Measurements from ENCODE around the gene CCSAP. TPM values are rescaled to one million over a fixed set of nuclear protein-coding genes. Genes with fewer than 3 reads are reported as not detected.

The CCSAP gene
- polyA plus RNA-seq, 4 donors, result 0.89 to 4.5 (median 2.0) TPM

DNA sequence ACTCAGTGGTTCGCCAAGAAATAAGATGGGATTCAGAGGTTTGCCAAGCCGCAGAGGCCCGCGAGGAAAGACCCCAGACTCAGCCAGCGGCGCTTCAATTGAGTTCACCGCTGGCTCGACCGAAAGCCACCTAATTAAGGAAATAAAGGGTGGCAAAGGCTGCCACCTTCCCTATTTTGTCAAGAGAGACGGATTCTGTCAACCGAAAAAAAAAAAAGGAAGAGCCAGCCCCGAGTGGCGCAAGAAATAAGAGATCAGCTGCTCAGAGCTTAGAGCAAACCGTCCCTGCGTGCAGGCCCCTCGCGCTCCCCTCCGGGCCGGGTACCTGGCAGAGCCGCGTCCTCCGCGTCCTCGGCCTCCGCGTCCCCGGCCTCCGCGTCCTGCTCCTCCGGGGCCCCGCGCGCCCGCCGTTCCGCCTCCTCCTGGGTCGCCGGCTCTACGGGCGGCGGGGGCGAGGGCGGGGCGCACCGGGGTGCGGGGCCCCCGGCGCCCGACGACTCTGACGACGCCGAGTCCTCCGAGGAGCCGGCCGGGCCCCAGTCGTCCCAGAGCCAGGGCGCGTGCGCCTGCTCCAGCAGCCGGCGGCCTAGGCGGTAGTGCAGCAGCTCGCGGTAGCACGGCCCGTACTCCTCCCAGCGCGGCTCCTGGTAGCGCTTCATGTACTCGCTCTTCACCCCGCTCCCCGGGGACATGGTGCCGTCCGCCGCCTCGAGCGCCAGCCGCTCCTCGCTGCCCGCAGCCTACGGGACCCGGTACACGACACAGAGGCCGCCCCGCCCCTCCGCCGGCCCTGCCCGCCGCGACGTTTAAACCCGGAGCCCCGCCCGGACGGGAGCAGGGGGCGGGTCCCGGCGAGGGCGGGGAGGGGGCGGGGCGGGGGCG, 832 bp downstream of the CCSAP start:
- DNase-seq (peak; percentile 83 to 92), FAIRE-seq (no peak)
- WGBS, 3 donors, result 0 to 1% (median 0%) methylated on average over 82 to 103 of the region's 103 CpGs
- Histone ChIP-seq H3K4me3 (ENCODE audit: low read depth in 1 of 3, low read length in 3 of 3) (peak overlapping the region; percentile 44 to 87 (median 83)), H3K36me3 (ENCODE audit: control insufficient read depth in 3 of 3, insufficient read depth in 2 of 3, low read depth in 1 of 3, low read length in 3 of 3) (no peaks in the 10 kb centered on the region), H3K27ac (ENCODE audit: low read depth in 1 of 3, low read length in 2 of 3) (peak overlapping the region; percentile 54 to 83 (median 75)), H3K9me3 (ENCODE audit: control insufficient read depth in 2 of 2, insufficient read depth in 1 of 2, low read depth in 1 of 2, low read length in 1 of 2) (no peaks in the 10 kb centered on the region), H3K27me3 (ENCODE audit: control insufficient read depth in 3 of 3, insufficient read depth in 3 of 3, low read length in 3 of 3) (peaks cover 0 to 13% (median 0%) of the 10 kb centered on the region in 3 donors), H3K4me1 (ENCODE audit: control insufficient read depth in 3 of 3, insufficient read depth in 2 of 3, low read depth in 1 of 3, low read length in 2 of 3) (peaks cover 0 to 7% (median 0%) of the 10 kb centered on the region in 3 donors)

DNA sequence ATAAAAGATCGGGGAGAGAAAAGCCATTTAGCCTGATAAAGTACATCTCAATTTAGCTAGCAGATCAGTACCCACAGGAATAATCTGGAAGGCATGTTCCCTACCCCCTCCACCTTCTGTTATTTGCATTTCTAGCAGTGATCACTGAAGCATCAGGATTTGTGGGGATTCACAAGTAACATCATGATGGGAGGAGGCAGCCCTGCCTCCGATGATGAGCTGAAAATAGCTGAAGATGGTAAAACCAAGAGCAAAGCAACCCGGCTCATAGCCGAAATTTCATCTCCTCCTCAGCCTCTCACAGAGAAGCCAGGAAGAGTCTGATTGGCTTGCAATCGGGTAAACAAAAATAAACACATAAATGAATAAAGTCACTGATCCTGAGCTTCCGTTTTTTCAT, 2.4 kb downstream of the CCSAP start:
- DNase-seq (no peak), FAIRE-seq (no peak)
- Histone ChIP-seq H3K4me1 (ENCODE audit: control insufficient read depth in 3 of 3, insufficient read depth in 2 of 3, low read depth in 1 of 3, low read length in 2 of 3) (peaks cover 0 to 7% (median 0%) of the 10 kb centered on the region in 3 donors), H3K27me3 (ENCODE audit: control insufficient read depth in 3 of 3, insufficient read depth in 3 of 3, low read length in 3 of 3) (peaks cover 0 to 6% (median 0%) of the 10 kb centered on the region in 3 donors), H3K27ac (ENCODE audit: low read depth in 1 of 3, low read length in 2 of 3) (no peak overlapping the region), H3K4me3 (ENCODE audit: low read depth in 1 of 3, low read length in 3 of 3) (no peak overlapping the region), H3K36me3 (ENCODE audit: control insufficient read depth in 3 of 3, insufficient read depth in 2 of 3, low read depth in 1 of 3, low read length in 3 of 3) (peaks cover 0 to 3% (median 0%) of the 10 kb centered on the region in 3 donors), H3K9me3 (ENCODE audit: control insufficient read depth in 2 of 2, insufficient read depth in 1 of 2, low read depth in 1 of 2, low read length in 1 of 2) (no peaks in the 10 kb centered on the region)
- WGBS, 3 donors, result 84 to 85% (median 85%) methylated on average over 6 of the region's 6 CpGs

DNA sequence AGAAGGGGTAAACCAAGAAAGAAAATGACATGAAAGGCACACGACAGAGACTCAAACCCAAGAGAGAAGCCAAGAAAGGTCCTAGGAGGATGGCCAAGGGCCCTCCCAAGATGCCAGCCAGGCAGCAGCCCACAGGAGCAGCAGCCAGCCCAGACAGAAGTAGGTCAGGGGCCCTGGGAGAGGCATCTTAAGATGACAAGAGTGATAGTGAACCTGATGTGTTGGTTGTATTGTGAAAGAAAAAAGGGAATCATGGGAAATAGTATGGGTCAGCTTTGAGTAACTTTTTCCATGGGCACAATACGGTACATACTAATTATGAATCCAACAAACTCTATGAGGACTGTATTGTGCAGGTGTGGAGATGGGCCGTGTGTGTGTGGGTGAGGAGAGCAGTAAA, 3.3 kb downstream of the CCSAP start:
- FAIRE-seq (no peak), DNase-seq (no peak)
- WGBS, 3 donors, result 89 to 91% (median 90%) methylated on average over 3 of the region's 3 CpGs
- H3K36me3 ChIP-seq (ENCODE audit: control insufficient read depth in 3 of 3, insufficient read depth in 2 of 3, low read depth in 1 of 3, low read length in 3 of 3), result peaks cover 0 to 3% (median 0%) of the 10 kb centered on the region in 3 donors
- no peak overlapping the region for H3K27ac ChIP-seq (ENCODE audit: low read depth in 1 of 3, low read length in 2 of 3)
- H3K9me3 ChIP-seq (ENCODE audit: control insufficient read depth in 2 of 2, insufficient read depth in 1 of 2, low read depth in 1 of 2, low read length in 1 of 2), result no peaks in the 10 kb centered on the region
- H3K4me1 ChIP-seq (ENCODE audit: control insufficient read depth in 3 of 3, insufficient read depth in 2 of 3, low read depth in 1 of 3, low read length in 2 of 3), result peaks cover 0 to 7% (median 0%) of the 10 kb centered on the region in 3 donors
- no peak overlapping the region for H3K4me3 ChIP-seq (ENCODE audit: low read depth in 1 of 3, low read length in 3 of 3)
- peaks cover 0 to 5% (median 0%) of the 10 kb centered on the region in 3 donors for H3K27me3 ChIP-seq (ENCODE audit: control insufficient read depth in 3 of 3, insufficient read depth in 3 of 3, low read length in 3 of 3)

DNA sequence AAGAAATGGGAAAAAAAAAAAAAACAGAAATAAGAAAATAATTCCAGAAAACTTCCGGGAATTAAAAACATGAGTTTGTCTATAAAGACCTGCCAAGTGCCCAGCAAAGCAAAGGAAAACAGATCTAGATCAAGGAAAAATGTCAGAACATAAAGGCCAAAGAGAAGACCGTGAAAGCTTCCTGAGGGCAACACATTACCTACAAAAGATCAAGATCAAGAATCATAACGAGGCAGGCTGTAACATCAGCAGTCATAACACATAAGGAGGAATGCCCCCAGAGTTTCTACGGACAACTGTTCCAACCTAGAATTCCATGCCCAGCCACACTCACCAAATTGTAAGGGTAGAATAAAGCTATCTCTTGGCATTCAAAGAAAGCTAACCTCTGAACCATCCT, 3.8 kb downstream of the CCSAP start:
- DNase-seq (no peak), FAIRE-seq (no peak)
- 88 to 95% (median 91%) methylated on average over 4 of the region's 4 CpGs for WGBS, 3 donors
- Histone ChIP-seq H3K9me3 (ENCODE audit: control insufficient read depth in 2 of 2, insufficient read depth in 1 of 2, low read depth in 1 of 2, low read length in 1 of 2) (peaks cover 0 to under 1% of the 10 kb centered on the region in 2 donors), H3K36me3 (ENCODE audit: control insufficient read depth in 3 of 3, insufficient read depth in 2 of 3, low read depth in 1 of 3, low read length in 3 of 3) (peaks cover 0 to 3% (median 0%) of the 10 kb centered on the region in 3 donors), H3K4me3 (ENCODE audit: low read depth in 1 of 3, low read length in 3 of 3) (no peak overlapping the region), H3K27me3 (ENCODE audit: control insufficient read depth in 3 of 3, insufficient read depth in 3 of 3, low read length in 3 of 3) (peaks cover 0 to 1% (median 0%) of the 10 kb centered on the region in 3 donors), H3K4me1 (ENCODE audit: control insufficient read depth in 3 of 3, insufficient read depth in 2 of 3, low read depth in 1 of 3, low read length in 2 of 3) (peaks cover 0 to 7% (median 0%) of the 10 kb centered on the region in 3 donors), H3K27ac (ENCODE audit: low read depth in 1 of 3, low read length in 2 of 3) (no peak overlapping the region)

DNA sequence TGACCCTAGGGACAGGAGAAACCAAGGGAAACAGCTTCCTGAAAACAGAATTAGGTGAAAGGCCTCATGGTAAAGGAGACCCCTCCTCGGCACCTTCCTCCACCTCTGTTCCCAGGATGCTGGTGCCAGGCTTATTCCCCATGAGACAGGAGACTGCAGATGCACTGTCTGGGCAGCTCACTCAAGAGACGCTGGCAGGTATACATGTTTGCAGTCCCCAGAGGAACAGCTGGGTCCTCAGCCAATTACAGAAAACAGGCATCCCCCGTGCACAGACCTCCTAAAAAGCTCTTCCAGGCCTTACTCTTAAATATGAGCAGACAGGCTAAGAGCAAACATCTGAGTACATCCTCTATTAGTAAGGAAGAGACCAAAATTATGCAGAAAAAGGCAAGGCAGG, 6.5 kb downstream of the CCSAP start:
- WGBS, 3 donors, result 82 to 95% (median 94%) methylated on average over 3 of the region's 3 CpGs
- H3K4me1 ChIP-seq (ENCODE audit: control insufficient read depth in 3 of 3, insufficient read depth in 2 of 3, low read depth in 1 of 3, low read length in 2 of 3), result no peaks in the 10 kb centered on the region
- H3K27ac ChIP-seq (ENCODE audit: low read depth in 1 of 3, low read length in 2 of 3), result no peak overlapping the region
- FAIRE-seq (no peak), DNase-seq (no peak)
- H3K27me3 ChIP-seq (ENCODE audit: control insufficient read depth in 3 of 3, insufficient read depth in 3 of 3, low read length in 3 of 3), result no peaks in the 10 kb centered on the region
- peaks cover 0 to 3% of the 10 kb centered on the region in 2 donors for H3K9me3 ChIP-seq (ENCODE audit: control insufficient read depth in 2 of 2, insufficient read depth in 1 of 2, low read depth in 1 of 2, low read length in 1 of 2)
- H3K4me3 ChIP-seq (ENCODE audit: low read depth in 1 of 3, low read length in 3 of 3), result no peak overlapping the region
- peaks cover 0 to 3% (median 0%) of the 10 kb centered on the region in 3 donors for H3K36me3 ChIP-seq (ENCODE audit: control insufficient read depth in 3 of 3, insufficient read depth in 2 of 3, low read depth in 1 of 3, low read length in 3 of 3)

DNA sequence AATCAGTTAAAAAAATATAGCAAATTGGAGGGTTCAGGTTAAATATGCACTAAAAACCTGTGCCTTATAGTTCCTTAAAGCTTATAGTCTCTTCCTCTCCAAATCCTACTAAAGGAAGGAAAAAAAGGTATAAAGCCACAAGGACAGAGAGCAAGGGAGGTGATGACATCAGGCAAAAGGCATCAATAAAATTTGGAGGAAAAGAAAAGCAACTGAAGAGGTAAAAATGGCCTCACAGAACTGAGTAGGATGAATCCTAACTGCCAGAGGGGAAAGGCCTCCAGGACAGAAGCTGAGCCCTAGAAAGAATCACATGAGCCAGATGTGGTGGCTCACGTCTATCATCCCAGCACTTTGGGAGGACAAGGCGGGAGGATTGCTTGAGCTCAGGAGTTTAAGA, 8.1 kb downstream of the CCSAP start:
- WGBS, 3 donors, result 97 to 99% (median 98%) methylated on average over 2 of the region's 2 CpGs
- no peak overlapping the region for H3K27ac ChIP-seq (ENCODE audit: low read depth in 1 of 3, low read length in 2 of 3)
- DNase-seq (no peak), FAIRE-seq (no peak)
- no peaks in the 10 kb centered on the region for H3K27me3 ChIP-seq (ENCODE audit: control insufficient read depth in 3 of 3, insufficient read depth in 3 of 3, low read length in 3 of 3)
- no peaks in the 10 kb centered on the region for H3K4me1 ChIP-seq (ENCODE audit: control insufficient read depth in 3 of 3, insufficient read depth in 2 of 3, low read depth in 1 of 3, low read length in 2 of 3)
- peaks cover 0 to 3% of the 10 kb centered on the region in 2 donors for H3K9me3 ChIP-seq (ENCODE audit: control insufficient read depth in 2 of 2, insufficient read depth in 1 of 2, low read depth in 1 of 2, low read length in 1 of 2)
- H3K36me3 ChIP-seq (ENCODE audit: control insufficient read depth in 3 of 3, insufficient read depth in 2 of 3, low read depth in 1 of 3, low read length in 3 of 3), result peaks cover 0 to 3% (median 0%) of the 10 kb centered on the region in 3 donors
- H3K4me3 ChIP-seq (ENCODE audit: low read depth in 1 of 3, low read length in 3 of 3), result no peak overlapping the region

DNA sequence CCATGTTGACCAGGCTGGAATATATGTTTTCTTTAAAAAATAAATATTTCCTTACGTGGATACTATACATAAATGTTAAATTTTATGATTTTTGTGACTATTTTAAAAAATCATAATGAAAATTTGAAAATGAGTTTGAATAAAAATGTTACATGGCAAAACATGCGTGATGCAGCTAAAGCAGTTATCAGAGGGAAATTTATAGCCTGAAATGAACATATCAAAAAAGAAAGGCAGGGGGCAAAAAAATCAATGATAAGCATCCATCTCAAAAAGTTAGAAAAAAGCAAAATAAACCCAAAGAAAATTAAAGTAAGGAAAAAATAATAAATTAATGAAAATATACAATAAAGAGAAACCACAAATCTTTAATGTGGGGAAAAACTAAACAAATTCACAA, 8.6 kb downstream of the CCSAP start:
- DNase-seq, result no peak
- Histone ChIP-seq H3K9me3 (ENCODE audit: control insufficient read depth in 2 of 2, insufficient read depth in 1 of 2, low read depth in 1 of 2, low read length in 1 of 2) (peaks cover 0 to 3% of the 10 kb centered on the region in 2 donors), H3K4me3 (ENCODE audit: low read depth in 1 of 3, low read length in 3 of 3) (no peak overlapping the region), H3K27ac (ENCODE audit: low read depth in 1 of 3, low read length in 2 of 3) (no peak overlapping the region), H3K27me3 (ENCODE audit: control insufficient read depth in 3 of 3, insufficient read depth in 3 of 3, low read length in 3 of 3) (no peaks in the 10 kb centered on the region), H3K4me1 (ENCODE audit: control insufficient read depth in 3 of 3, insufficient read depth in 2 of 3, low read depth in 1 of 3, low read length in 2 of 3) (no peaks in the 10 kb centered on the region), H3K36me3 (ENCODE audit: control insufficient read depth in 3 of 3, insufficient read depth in 2 of 3, low read depth in 1 of 3, low read length in 3 of 3) (peaks cover 0 to 3% (median 0%) of the 10 kb centered on the region in 3 donors)
- no peak for FAIRE-seq
- 67 to 95% (median 86%) methylated on average over 2 of the region's 2 CpGs for WGBS, 3 donors

DNA sequence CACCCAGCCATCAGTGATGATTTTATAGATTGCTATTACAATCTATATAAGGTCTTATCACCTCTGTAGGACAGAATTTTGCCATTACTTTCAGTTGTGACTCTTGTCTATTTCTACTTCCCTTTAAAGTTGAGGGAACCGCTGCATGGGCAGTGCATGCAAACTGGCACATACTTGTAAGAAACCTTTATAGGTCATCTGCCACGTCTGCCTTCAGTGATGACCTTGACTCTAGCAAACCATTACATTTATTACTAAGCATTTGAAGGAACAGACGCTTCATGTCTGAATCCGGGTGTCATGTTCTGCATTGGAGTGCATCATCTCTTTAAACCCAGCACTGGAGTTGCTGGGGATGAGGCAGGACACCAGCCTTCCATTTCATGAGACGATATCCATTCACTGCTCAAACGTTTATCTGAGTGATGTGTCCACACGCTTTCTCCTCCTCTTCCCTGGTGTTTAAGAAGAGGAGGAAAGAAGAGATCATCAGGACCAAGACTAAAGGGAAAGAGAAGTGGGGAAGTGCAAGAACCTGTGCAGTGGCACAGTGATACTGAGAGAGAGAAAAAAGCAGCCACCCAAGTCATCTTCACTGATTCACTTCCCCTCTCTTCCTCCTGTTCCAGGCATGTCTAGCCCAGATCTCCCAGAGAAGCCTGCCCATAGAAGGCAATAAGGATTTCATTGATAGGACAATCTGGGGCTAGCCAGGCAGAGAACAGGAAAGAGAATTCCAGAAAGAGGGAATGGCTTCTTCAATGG, 14.1 kb downstream of the CCSAP start:
- no peak for FAIRE-seq
- WGBS, 3 donors, result 77 to 87% (median 81%) methylated on average over 7 of the region's 7 CpGs
- H3K27me3 ChIP-seq (ENCODE audit: control insufficient read depth in 3 of 3, insufficient read depth in 3 of 3, low read length in 3 of 3), result no peaks in the 10 kb centered on the region

More for the DNA sequence above, 14.1 kb downstream of the CCSAP start:
- Histone ChIP-seq H3K36me3 (ENCODE audit: control insufficient read depth in 3 of 3, insufficient read depth in 2 of 3, low read depth in 1 of 3, low read length in 3 of 3) (peaks cover 0 to 8% (median 4%) of the 10 kb centered on the region in 3 donors), H3K4me3 (ENCODE audit: low read depth in 1 of 3, low read length in 3 of 3) (no peak overlapping the region), H3K4me1 (ENCODE audit: control insufficient read depth in 3 of 3, insufficient read depth in 2 of 3, low read depth in 1 of 3, low read length in 2 of 3) (no peaks in the 10 kb centered on the region), H3K27ac (ENCODE audit: low read depth in 1 of 3, low read length in 2 of 3) (no peak overlapping the region), H3K9me3 (ENCODE audit: control insufficient read depth in 2 of 2, insufficient read depth in 1 of 2, low read depth in 1 of 2, low read length in 1 of 2) (no peaks in the 10 kb centered on the region)
- DNase-seq, result no peak
